H1 (cell line): ENCODE data around the gene ITGA6. TPM values are rescaled to one million over a fixed set of nuclear protein-coding genes. Genes with fewer than 3 reads are reported as not detected.

ENCODE experiments used
- CTCF ChIA-PET: fragments of 300-600 bp; sonication (Branson Sonifier 250); formaldehyde crosslinking; loops from one replicate; lab custom pipeline; 2021; ENCODE audit not compliant: partially characterized antibody; lab: Charles Lee
- POLR2A ChIA-PET: fragments of 300-600 bp; sonication (Branson Sonifier 250); formaldehyde crosslinking; loops from one replicate; lab custom pipeline; 2021; ENCODE audit warnings: inconsistent platforms; ENCODE audit not compliant: partially characterized antibody; lab: Charles Lee
- DNase-seq, 2 experiments: peaks; one replicate each; pipeline versions ENCODE4 v3.0.0 to v3.0.0-alpha.2; 2010 to 2022; ENCODE audit warnings: low spot score in 2 of 2, low read depth in 1 of 2, mixed read lengths in 1 of 2
- FAIRE-seq: peaks from 2 replicates; lab custom pipeline; 2011; peaks lifted over from hg19 to GRCh38; lab: Jason Lieb, UNC
- H2AFZ ChIP-seq: 2 replicates; pipeline ENCODE4 v1.8.1; 2012; ENCODE audit warnings: low read length, inconsistent platforms
- H2AK5ac ChIP-seq: 2 replicates; pipeline ENCODE4 v1.6.1; 2013; ENCODE audit warnings: low read depth, low read length
- H2BK120ac ChIP-seq: replicated peaks from 2 replicates; pipeline ENCODE3; 2013; ENCODE audit warnings: low read depth, low read length, inconsistent platforms
- H2BK12ac ChIP-seq: 2 replicates; pipeline ENCODE4 v1.6.1; 2013; ENCODE audit warnings: low read depth, low read length
- H2BK15ac ChIP-seq: 2 replicates; pipeline ENCODE4 v1.6.1; 2013; ENCODE audit warnings: low read length
- H2BK20ac ChIP-seq: 2 replicates; pipeline ENCODE4 v1.6.1; 2013; ENCODE audit warnings: low read length
- H2BK5ac ChIP-seq: 2 replicates; pipeline ENCODE4 v1.6.1; 2013; ENCODE audit warnings: low read depth, low read length
- H3K14ac ChIP-seq: 2 replicates; pipeline ENCODE4 v1.6.1; 2013; ENCODE audit warnings: inconsistent platforms; ENCODE audit not compliant: insufficient read length
- H3K18ac ChIP-seq: 2 replicates; pipeline ENCODE4 v1.6.1; 2013; ENCODE audit warnings: low read length; ENCODE audit errors: extremely low read depth
- H3K23ac ChIP-seq: 2 replicates; pipeline ENCODE4 v1.6.1; 2013; ENCODE audit warnings: inconsistent platforms; ENCODE audit not compliant: insufficient read length
- H3K23me2 ChIP-seq: 2 replicates; pipeline ENCODE4 v1.6.1; 2013; ENCODE audit warnings: low read depth, low read length
- H3K27ac ChIP-seq: 2 replicates; pipeline ENCODE4 v1.6.1; 2011; ENCODE audit warnings: low read depth, low read length, inconsistent platforms
- H3K27me3 ChIP-seq, 4 experiments: replicated peaks in 1 of 4; 1 replicate in 1 of 4; 2 replicates in 3 of 4; pipeline versions ENCODE4 v1.6.1 to v1.8.1; 2011 to 2013; ENCODE audit warnings: low read length in 3 of 4, mild to moderate bottlenecking in 3 of 4, inconsistent platforms in 2 of 4, mixed read lengths in 2 of 4, moderate library complexity in 1 of 4; ENCODE audit not compliant: control insufficient read depth in 3 of 4, insufficient read depth in 3 of 4; ENCODE audit errors: extremely low read depth in 1 of 4
- H3K36me3 ChIP-seq, 4 experiments: 2 replicates each; pipeline versions ENCODE4 v1.6.1 to v1.8.1; 2011 to 2013; ENCODE audit warnings: mild to moderate bottlenecking in 4 of 4, low read length in 3 of 4, moderate library complexity in 2 of 4, control low read depth in 1 of 4, inconsistent platforms in 1 of 4; ENCODE audit not compliant: insufficient read depth in 4 of 4, control insufficient read depth in 2 of 4
- H3K4ac ChIP-seq: replicated peaks from 2 replicates; pipeline ENCODE3; 2013; ENCODE audit warnings: low read length, low read depth, mixed read lengths, inconsistent platforms; ENCODE audit not compliant: insufficient read length
- H3K4me1 ChIP-seq, 4 experiments: replicated peaks in 1 of 4; 1 replicate in 1 of 4; 2 replicates in 3 of 4; pipeline versions ENCODE4 v1.6.1 to v1.8.1; 2011 to 2013; ENCODE audit warnings: low read length in 3 of 4, inconsistent platforms in 2 of 4, mixed read lengths in 1 of 4; ENCODE audit not compliant: insufficient read depth in 4 of 4, control insufficient read depth in 3 of 4
- H3K4me2 ChIP-seq, 2 experiments: 2 replicates each; pipeline versions ENCODE4 v1.6.1 to v1.8.1; 2011 to 2013; ENCODE audit warnings: low read depth in 2 of 2, low read length in 2 of 2, control low read depth in 1 of 2, inconsistent platforms in 1 of 2, mild to moderate bottlenecking in 1 of 2; ENCODE audit not compliant: insufficient read depth in 1 of 2
- H3K4me3 ChIP-seq, 4 experiments: fragments of 200-600, 300-600 bp in 1 of 4; sonication (generic), shearing (Covaris generic), sonication (Bioruptor Twin) in 1 of 4; 2 replicates each; pipeline versions ENCODE4 v1.5.1 to v1.8.1; 2011 to 2016; ENCODE audit warnings: low read length in 4 of 4, low read depth in 3 of 4, control low read depth in 2 of 4, inconsistent platforms in 2 of 4, mild to moderate bottlenecking in 2 of 4, mixed read lengths in 1 of 4, moderate library complexity in 1 of 4; ENCODE audit not compliant: insufficient read depth in 2 of 4; ENCODE audit errors: extremely low read depth in 1 of 4
- H3K56ac ChIP-seq: replicated peaks from 2 replicates; pipeline ENCODE3; 2013; ENCODE audit warnings: low read depth, mild to moderate bottlenecking, mixed read lengths, low read length, inconsistent platforms; ENCODE audit not compliant: insufficient read length
- H3K79me1 ChIP-seq: 2 replicates; pipeline ENCODE4 v1.6.1; 2013; ENCODE audit warnings: low read depth, low read length, control low read depth
- H3K79me2 ChIP-seq, 2 experiments: 2 replicates each; pipeline versions ENCODE4 v1.6.1 to v1.8.1; 2012 to 2013; ENCODE audit warnings: low read length in 2 of 2, mild to moderate bottlenecking in 2 of 2, inconsistent platforms in 1 of 2; ENCODE audit not compliant: insufficient read depth in 2 of 2, control insufficient read depth in 1 of 2
- H3K9ac ChIP-seq, 4 experiments: replicated peaks in 1 of 4; 1 replicate in 1 of 4; 2 replicates in 3 of 4; pipeline versions ENCODE4 v1.6.1 to v1.8.1; 2011 to 2013; ENCODE audit warnings: low read depth in 3 of 4, low read length in 3 of 4, control low read depth in 2 of 4, mild to moderate bottlenecking in 2 of 4, moderate library complexity in 2 of 4, inconsistent platforms in 1 of 4; ENCODE audit errors: extremely low read depth in 1 of 4
- H3K9me3 ChIP-seq, 2 experiments: 2 replicates each; pipeline versions ENCODE4 v1.6.1 to v1.8.1; 2012 to 2013; ENCODE audit warnings: mild to moderate bottlenecking in 2 of 2, moderate library complexity in 2 of 2, control low read depth in 1 of 2, inconsistent platforms in 1 of 2, low read depth in 1 of 2, low read length in 1 of 2, mixed read lengths in 1 of 2; ENCODE audit not compliant: insufficient read depth in 2 of 2
- H4K20me1 ChIP-seq, 2 experiments: replicated peaks in 1 of 2; 2 replicates each; pipeline versions ENCODE3 to v1.8.1; 2011 to 2013; ENCODE audit warnings: inconsistent platforms in 2 of 2, low read length in 2 of 2, mild to moderate bottlenecking in 1 of 2; ENCODE audit not compliant: insufficient read depth in 2 of 2, control insufficient read depth in 1 of 2
- H4K5ac ChIP-seq: 2 replicates; pipeline ENCODE4 v1.6.1; 2013; ENCODE audit warnings: low read length, low read depth, mixed read lengths, inconsistent platforms; ENCODE audit not compliant: insufficient read length
- H4K8ac ChIP-seq: 2 replicates; pipeline ENCODE4 v1.8.0; 2013; ENCODE audit warnings: mild to moderate bottlenecking, moderate library complexity, low read length, inconsistent platforms; ENCODE audit not compliant: insufficient read depth; ENCODE audit errors: extremely low read depth
- H4K91ac ChIP-seq: replicated peaks from 2 replicates; pipeline ENCODE3; 2013; ENCODE audit warnings: low read length, mixed read lengths, inconsistent platforms; ENCODE audit not compliant: insufficient read length
- KDM1A ChIP-seq: fragments of 200-600, 300-600 bp; sonication (generic); IDR thresholded peaks from 2 replicates; pipeline ENCODE4 v1.7.1; 2016; ENCODE audit warnings: mild to moderate bottlenecking, low read length, borderline replicate concordance
- polyA plus RNA-seq, 7 experiments: library from polyadenylated mRNA; depleted of rRNA in 3 of 7; stranded (reverse) in 5 of 7; unstranded in 2 of 7; fragments of >200 nt in 5 of 7; fragments of 200-250 nt in 2 of 7; gene quantifications; 1 replicate in 5 of 7; 2 replicates in 1 of 7; 4 replicates in 1 of 7; pipeline versions ENCODE4 v1.2.1 to v1.2.3, GENCODE V29; 2011 to 2013; ENCODE audit warnings: missing spikeins in 2 of 7, mixed read lengths in 2 of 7
- total RNA-seq: library from RNA; stranded (reverse); fragmentation: NEBNext Ultra II Directional; extraction: Animal tissue kit (Norgen Biotek cat#: 25700); gene quantifications from 2 replicates; pipeline ENCODE4 v1.2.1, GENCODE V29; 2021

ITGA6 gene
- total and polyA plus RNA-seq, 2 of the 8 experiments (the other 6 are each of a cell fraction or from before 2014, with no cell fraction given): 26.9 to 118 TPM

- H4K5ac ChIP-seq: no peak overlapping the region
- no peak for DNase-seq
- no peak for TF ChIP-seq KDM1A
- TF ChIP-seq, all 59 proteins: peak for 0
- H3K4ac ChIP-seq: no peak overlapping the region
- H3K79me2 ChIP-seq: no peaks in the 10 kb centered on the region
- no peak overlapping the region for H2BK12ac ChIP-seq
- H3K4me2 ChIP-seq: no peak overlapping the region
- H3K27me3 ChIP-seq: no peaks in the 10 kb centered on the region
- H3K36me3 ChIP-seq: peaks cover 42 to 92% (median 80%) of the 10 kb centered on the region in 4 experiments
- no peak overlapping the region for H3K56ac ChIP-seq
- no peak overlapping the region for H3K14ac ChIP-seq
- H2AK5ac ChIP-seq: no peak overlapping the region
- H2AFZ ChIP-seq: no peak overlapping the region
- no peak overlapping the region for H2BK15ac ChIP-seq
- no peaks in the 10 kb centered on the region for H3K9me3 ChIP-seq
- H3K4me1 ChIP-seq: no peaks in the 10 kb centered on the region
- H3K27ac ChIP-seq: no peak overlapping the region
- POLR2A ChIA-PET: no interaction called here
- no peak for FAIRE-seq
- H2BK120ac ChIP-seq: no peak overlapping the region
- no peaks in the 10 kb centered on the region; the same call in 1 of the 2 replicates for H3K79me1 ChIP-seq
- CTCF ChIA-PET: no interaction called here
- H3K23ac ChIP-seq: no peak overlapping the region
- H4K20me1 ChIP-seq: no peaks in the 10 kb centered on the region
- no peaks in the 10 kb centered on the region for H3K23me2 ChIP-seq
- H3K9ac ChIP-seq: no peak overlapping the region
- H2BK5ac ChIP-seq: no peak overlapping the region
- H2BK20ac ChIP-seq: no peak overlapping the region
- H4K8ac ChIP-seq: no peak overlapping the region
- no peak overlapping the region for H3K4me3 ChIP-seq
- no peak overlapping the region for H3K18ac ChIP-seq
- H4K91ac ChIP-seq: no peak overlapping the region
Observed at GRCh38 chr2:172489681-172490080, 62.3 kb downstream of the ITGA6 start.
